Measurements from ENCODE around the gene PCYT1B. TPM values are rescaled to one million over a fixed set of nuclear protein-coding genes. Genes with fewer than 3 reads are reported as not detected.
A peak's percentile ranks its signal among the peaks of the same experiment; 100 is the strongest.

PCYT1B gene
- total RNA-seq, 4 donors from 2014 or later, result 0.13 to 3.5 (median 1.7) TPM

GRCh38 chrX:24567169-24567568 lies 80.0 kb downstream of the PCYT1B start:
- no peak overlapping the region for H3K4me3 ChIP-seq
- no peaks in the 10 kb centered on the region for H3K9me3 ChIP-seq
- H3K36me3 ChIP-seq, result no peaks in the 10 kb centered on the region
- intact Hi-C loops (cut with DNase I), result no loop called here
- no peak for DNase-seq
- H3K27ac ChIP-seq, result peak overlapping the region in 2 of 4 donors; percentile 30 to 58
- no peaks in the 10 kb centered on the region for H3K4me1 ChIP-seq
- TF ChIP-seq, protein P1, sequence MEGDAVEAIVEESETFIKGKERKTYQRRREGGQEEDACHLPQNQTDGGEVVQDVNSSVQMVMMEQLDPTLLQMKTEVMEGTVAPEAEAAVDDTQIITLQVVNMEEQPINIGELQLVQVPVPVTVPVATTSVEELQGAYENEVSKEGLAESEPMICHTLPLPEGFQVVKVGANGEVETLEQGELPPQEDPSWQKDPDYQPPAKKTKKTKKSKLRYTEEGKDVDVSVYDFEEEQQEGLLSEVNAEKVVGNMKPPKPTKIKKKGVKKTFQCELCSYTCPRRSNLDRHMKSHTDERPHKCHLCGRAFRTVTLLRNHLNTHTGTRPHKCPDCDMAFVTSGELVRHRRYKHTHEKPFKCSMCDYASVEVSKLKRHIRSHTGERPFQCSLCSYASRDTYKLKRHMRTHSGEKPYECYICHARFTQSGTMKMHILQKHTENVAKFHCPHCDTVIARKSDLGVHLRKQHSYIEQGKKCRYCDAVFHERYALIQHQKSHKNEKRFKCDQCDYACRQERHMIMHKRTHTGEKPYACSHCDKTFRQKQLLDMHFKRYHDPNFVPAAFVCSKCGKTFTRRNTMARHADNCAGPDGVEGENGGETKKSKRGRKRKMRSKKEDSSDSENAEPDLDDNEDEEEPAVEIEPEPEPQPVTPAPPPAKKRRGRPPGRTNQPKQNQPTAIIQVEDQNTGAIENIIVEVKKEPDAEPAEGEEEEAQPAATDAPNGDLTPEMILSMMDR (IDR thresholded peaks at IDR 0.05), result no peak
- TF ChIP-seq POLR2A (IDR thresholded peaks at IDR 0.05), result no peak
- WGBS, 2 donors, result 72 to 80% methylated on average over 3 to 4 of the region's 4 CpGs
- no peaks in the 10 kb centered on the region for H3K27me3 ChIP-seq

DNA sequence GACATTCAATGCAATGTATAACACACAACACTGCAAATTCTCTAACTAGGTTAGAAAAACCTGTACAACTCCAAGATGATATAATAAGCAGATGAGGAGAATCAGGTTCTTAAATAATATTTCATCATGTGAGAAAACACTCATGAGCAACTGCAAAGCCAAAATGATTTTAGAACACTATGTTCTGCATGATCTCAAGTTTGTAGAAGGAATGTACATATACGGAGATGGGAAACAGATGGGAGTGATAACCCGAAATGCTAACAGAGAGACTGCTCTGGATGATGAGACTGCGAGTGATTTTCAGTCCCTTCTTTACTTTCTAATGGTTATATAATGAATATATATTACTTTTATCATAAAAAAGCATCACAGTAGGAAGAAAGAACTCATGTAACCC lies 80.9 kb downstream of the PCYT1B start:
- Histone ChIP-seq H3K27ac (peak overlapping the region in 2 of 4 donors; percentile 30 to 58), H3K4me3 (no peak overlapping the region), H3K9me3 (no peaks in the 10 kb centered on the region), H3K36me3 (no peaks in the 10 kb centered on the region), H3K4me1 (no peaks in the 10 kb centered on the region), H3K27me3 (no peaks in the 10 kb centered on the region)
- intact Hi-C loops (cut with DNase I), result no loop called here
- TF ChIP-seq POLR2A (IDR thresholded peaks at IDR 0.05), result no peak
- TF ChIP-seq, protein P1 (IDR thresholded peaks at IDR 0.05), result no peak
- 63 to 71% methylated on average over 3 of the region's 3 CpGs for WGBS, 2 donors
- DNase-seq, result no peak

- no peak for TF ChIP-seq POLR2A (IDR thresholded peaks at IDR 0.05)
- TF ChIP-seq, protein P1 (IDR thresholded peaks at IDR 0.05), result no peak
- Histone ChIP-seq H3K9me3 (no peaks in the 10 kb centered on the region), H3K27ac (no peak overlapping the region), H3K27me3 (no peaks in the 10 kb centered on the region), H3K4me3 (no peak overlapping the region), H3K4me1 (no peaks in the 10 kb centered on the region), H3K36me3 (no peaks in the 10 kb centered on the region)
- no peak for DNase-seq
- intact Hi-C loops (cut with DNase I), result no loop called here
- 88% methylated on average over 12 to 18 of the region's 19 CpGs for WGBS, 2 donors
These were observed 83.7 kb downstream of the PCYT1B start for GRCh38 chrX:24563291-24564010.

- no peak overlapping the region for H3K27ac ChIP-seq
- H3K27me3 ChIP-seq, result no peaks in the 10 kb centered on the region
- no peaks in the 10 kb centered on the region for H3K36me3 ChIP-seq
- no peaks in the 10 kb centered on the region for H3K9me3 ChIP-seq
- TF ChIP-seq POLR2A (IDR thresholded peaks at IDR 0.05), result no peak
- TF ChIP-seq, protein P1 (IDR thresholded peaks at IDR 0.05), result peak in 1 of 6 experiments; percentile 27
- 58 to 75% methylated on average over 5 of the region's 5 CpGs for WGBS, 2 donors
- no peak overlapping the region for H3K4me3 ChIP-seq
- no peak for DNase-seq
- intact Hi-C loops (cut with DNase I), result no loop called here
- no peaks in the 10 kb centered on the region for H3K4me1 ChIP-seq
These were observed 86.0 kb downstream of the PCYT1B start for GRCh38 chrX:24561121-24561520.

DNA sequence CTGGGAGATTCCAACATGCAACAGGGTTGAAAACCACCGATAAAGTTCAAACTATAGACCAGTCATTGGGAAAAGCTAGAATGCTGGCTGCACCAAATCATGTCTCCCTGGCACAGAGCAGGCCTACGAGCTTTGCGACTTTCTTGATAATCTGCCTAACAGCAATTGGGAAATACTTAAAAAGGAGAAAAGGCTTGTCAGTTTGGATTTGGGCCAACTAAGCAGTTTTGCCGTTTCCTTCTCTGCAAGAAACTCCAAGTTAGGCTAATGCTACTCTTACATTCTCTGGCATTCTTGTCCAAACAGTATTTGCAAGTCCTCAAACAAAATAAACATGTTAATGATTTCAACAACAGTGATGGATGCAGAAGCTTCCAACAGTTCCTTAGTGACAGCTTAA lies 94.1 kb downstream of the PCYT1B start:
- TF ChIP-seq POLR2A (IDR thresholded peaks at IDR 0.05), result no peak
- TF ChIP-seq, protein P1 (IDR thresholded peaks at IDR 0.05), result no peak
- Histone ChIP-seq H3K4me3 (no peak overlapping the region), H3K4me1 (peaks cover 0 to 3% (median 0%) of the 10 kb centered on the region in 3 donors), H3K27ac (peak overlapping the region in 1 of 4 donors; percentile 42), H3K9me3 (no peaks in the 10 kb centered on the region), H3K27me3 (no peaks in the 10 kb centered on the region), H3K36me3 (no peaks in the 10 kb centered on the region)
- 61% methylated on average over 4 of the region's 4 CpGs; no CpG with 5 or more reads in 1 of the 2 donors for WGBS, 2 donors
- intact Hi-C loops (cut with DNase I), result no loop called here
- DNase-seq, result no peak
